HepG2 (cell line): ENCODE measurements around the gene TCAP. TPM values are rescaled to one million over a fixed set of nuclear protein-coding genes. Genes with fewer than 3 reads are reported as not detected.

ENCODE experiments used
- CBX5 ChIP-seq: sonication (generic); formaldehyde crosslinking; IDR thresholded peaks from 2 replicates; pipeline ENCODE4 v1.4.0; 2020; ENCODE audit warnings: missing genetic modification reagents, borderline replicate concordance
- CREM ChIP-seq, 2 experiments: sonication (generic) in 1 of 2; formaldehyde crosslinking in 1 of 2; IDR thresholded peaks; 2 replicates each; pipeline versions ENCODE4 v1.4.0 to v1.6.1; 2016 to 2020; ENCODE audit warnings: antibody characterized with exemption in 1 of 2, mild to moderate bottlenecking in 1 of 2, missing genetic modification reagents in 1 of 2
- ERF ChIP-seq: IDR thresholded peaks from 2 replicates; pipeline ENCODE4 v1.6.1; 2018; ENCODE audit warnings: missing biosample characterization, missing genetic modification reagents
- GZF1 ChIP-seq: sonication (generic); formaldehyde crosslinking; IDR thresholded peaks from 2 replicates; pipeline ENCODE4 v1.5.1; 2020; ENCODE audit warnings: mild to moderate bottlenecking, missing genetic modification reagents
- KIAA2018 ChIP-seq: sonication (generic); formaldehyde crosslinking; IDR thresholded peaks from 2 replicates; pipeline ENCODE4 v1.5.0; 2020; ENCODE audit warnings: mild to moderate bottlenecking, missing genetic modification reagents, borderline replicate concordance
- RBM39 ChIP-seq: fragments of 200-400 bp; formaldehyde crosslinking; IDR thresholded peaks from one replicate; pipeline ENCODE4 v1.6.1; 2018; ENCODE audit warnings: antibody characterized with exemption, mild to moderate bottlenecking, low read depth, low read length; ENCODE audit not compliant: poor library complexity, severe bottlenecking
- SALL2 ChIP-seq: sonication (generic); formaldehyde crosslinking; IDR thresholded peaks from 2 replicates; pipeline ENCODE4 v1.8.1; 2023; ENCODE audit warnings: mild to moderate bottlenecking, missing genetic modification reagents, inconsistent platforms
- SP2 ChIP-seq: sonication (generic); formaldehyde crosslinking; IDR thresholded peaks from 2 replicates; pipeline ENCODE4 v1.5.1; 2020; ENCODE audit warnings: mild to moderate bottlenecking, missing genetic modification reagents
- SPEN ChIP-seq: sonication (generic); formaldehyde crosslinking; IDR thresholded peaks from 2 replicates; pipeline ENCODE4 v1.5.1; 2020; ENCODE audit warnings: low read depth, mild to moderate bottlenecking, missing genetic modification reagents
- UBTF ChIP-seq: sonication (generic); formaldehyde crosslinking; IDR thresholded peaks from 2 replicates; pipeline ENCODE4 v1.4.0; 2020; ENCODE audit warnings: mild to moderate bottlenecking, missing genetic modification reagents
- ZBTB43 ChIP-seq: sonication (generic); formaldehyde crosslinking; conservative IDR thresholded peaks from 2 replicates; pipeline ENCODE4 v1.4.0; 2020; ENCODE audit warnings: missing genetic modification reagents
- ZMAT5 ChIP-seq: sonication (generic); formaldehyde crosslinking; IDR thresholded peaks from 2 replicates; pipeline ENCODE4 v1.5.0; 2020; ENCODE audit warnings: mild to moderate bottlenecking, low read depth, missing genetic modification reagents, borderline replicate concordance
- ZNF30 ChIP-seq: sonication (generic); formaldehyde crosslinking; IDR thresholded peaks from 2 replicates; pipeline ENCODE4 v1.5.0; 2020; ENCODE audit warnings: mild to moderate bottlenecking, missing genetic modification reagents
- ZNF431 ChIP-seq: sonication (generic); formaldehyde crosslinking; IDR thresholded peaks from 2 replicates; pipeline ENCODE4 v1.9.0; 2022; ENCODE audit warnings: missing genetic modification reagents, low read depth, mild to moderate bottlenecking, borderline replicate concordance
- ZSCAN30 ChIP-seq: sonication (generic); formaldehyde crosslinking; IDR thresholded peaks from 2 replicates; pipeline ENCODE4 v1.5.0; 2020; ENCODE audit warnings: mild to moderate bottlenecking, missing genetic modification reagents
- polyA plus RNA-seq, 8 experiments: library from polyadenylated mRNA; depleted of rRNA in 3 of 8; stranded (reverse) in 7 of 8; unstranded in 1 of 8; fragments of >200 nt; fragmentation: Illumina TruSeq in 4 of 8; extraction: Trizol in 4 of 8; gene quantifications; 2 replicates each; pipeline versions ENCODE4 v1.2.1 to v1.2.3, GENCODE V29; 2011 to 2016; ENCODE audit warnings: low read depth in 4 of 8, missing spikeins in 1 of 8, mixed read lengths in 1 of 8; ENCODE audit not compliant: insufficient read depth in 1 of 8
- total RNA-seq, 5 experiments: library from RNA; depleted of rRNA; stranded (reverse); fragments of >200 nt; fragmentation: Illumina TruSeq; extraction: Trizol; gene quantifications; 2 replicates each; pipeline ENCODE4 v1.2.3, GENCODE V29; 2016; ENCODE audit warnings: low read depth in 1 of 5

Gene TCAP
- total and polyA plus RNA-seq, 2 of the 13 experiments (the other 11 are each of a cell fraction or from before 2014, with no cell fraction given) = 0.24 to 0.65 TPM

GRCh38 chr17:39701012-39701783, 36.0 kb downstream of the TCAP start (continued):
- no peak for TF ChIP-seq KIAA2018 (CRISPR knock-in tag)
- no peak for TF ChIP-seq CREM (IDR thresholded peaks at IDR 0.05)
- no peak for TF ChIP-seq CREM (CRISPR knock-in tag; IDR thresholded peaks at IDR 0.05)
- TF ChIP-seq CBX5 (CRISPR knock-in tag) = no peak
- TF ChIP-seq SPEN (CRISPR knock-in tag) = no peak
- TF ChIP-seq RBM39 = no peak
- no peak for TF ChIP-seq ZNF30 (CRISPR knock-in tag)
- no peak for TF ChIP-seq ZSCAN30 (CRISPR knock-in tag)
- TF ChIP-seq ZMAT5 = no peak
- no peak for TF ChIP-seq UBTF (CRISPR knock-in tag)
- no peak for TF ChIP-seq ZBTB43 (CRISPR knock-in tag)
- TF ChIP-seq SP2 (CRISPR knock-in tag) = no peak
- TF ChIP-seq SALL2 (CRISPR knock-in tag) = no peak
- no peak for TF ChIP-seq ERF (CRISPR knock-in tag)
- no peak for TF ChIP-seq ZNF431 (CRISPR knock-in tag)
- no peak for TF ChIP-seq GZF1 (CRISPR knock-in tag)
